ENCODE data around the gene TMEM108.

DNA sequence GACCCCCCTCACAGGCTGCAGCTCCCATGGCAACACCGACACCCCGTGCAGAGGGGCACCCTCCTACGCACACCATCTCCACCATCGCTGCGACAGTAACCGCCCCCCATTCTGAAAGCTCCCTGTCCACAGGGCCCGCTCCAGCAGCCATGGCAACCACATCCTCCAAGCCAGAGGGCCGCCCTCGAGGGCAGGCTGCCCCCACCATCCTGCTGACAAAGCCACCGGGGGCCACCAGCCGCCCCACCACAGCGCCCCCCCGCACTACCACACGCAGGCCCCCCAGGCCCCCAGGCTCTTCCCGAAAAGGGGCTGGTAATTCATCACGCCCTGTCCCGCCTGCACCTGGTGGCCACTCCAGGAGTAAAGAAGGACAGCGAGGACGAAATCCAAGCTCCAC lies 341.7 kb downstream of the TMEM108 start:
- TF ChIP-seq, protein P1, sequence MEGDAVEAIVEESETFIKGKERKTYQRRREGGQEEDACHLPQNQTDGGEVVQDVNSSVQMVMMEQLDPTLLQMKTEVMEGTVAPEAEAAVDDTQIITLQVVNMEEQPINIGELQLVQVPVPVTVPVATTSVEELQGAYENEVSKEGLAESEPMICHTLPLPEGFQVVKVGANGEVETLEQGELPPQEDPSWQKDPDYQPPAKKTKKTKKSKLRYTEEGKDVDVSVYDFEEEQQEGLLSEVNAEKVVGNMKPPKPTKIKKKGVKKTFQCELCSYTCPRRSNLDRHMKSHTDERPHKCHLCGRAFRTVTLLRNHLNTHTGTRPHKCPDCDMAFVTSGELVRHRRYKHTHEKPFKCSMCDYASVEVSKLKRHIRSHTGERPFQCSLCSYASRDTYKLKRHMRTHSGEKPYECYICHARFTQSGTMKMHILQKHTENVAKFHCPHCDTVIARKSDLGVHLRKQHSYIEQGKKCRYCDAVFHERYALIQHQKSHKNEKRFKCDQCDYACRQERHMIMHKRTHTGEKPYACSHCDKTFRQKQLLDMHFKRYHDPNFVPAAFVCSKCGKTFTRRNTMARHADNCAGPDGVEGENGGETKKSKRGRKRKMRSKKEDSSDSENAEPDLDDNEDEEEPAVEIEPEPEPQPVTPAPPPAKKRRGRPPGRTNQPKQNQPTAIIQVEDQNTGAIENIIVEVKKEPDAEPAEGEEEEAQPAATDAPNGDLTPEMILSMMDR (IDR thresholded peaks at IDR 0.05): no peak
- TF ChIP-seq POLR2A (IDR thresholded peaks at IDR 0.05): no peak
